ENCODE results near the gene KNTC1.

DNA sequence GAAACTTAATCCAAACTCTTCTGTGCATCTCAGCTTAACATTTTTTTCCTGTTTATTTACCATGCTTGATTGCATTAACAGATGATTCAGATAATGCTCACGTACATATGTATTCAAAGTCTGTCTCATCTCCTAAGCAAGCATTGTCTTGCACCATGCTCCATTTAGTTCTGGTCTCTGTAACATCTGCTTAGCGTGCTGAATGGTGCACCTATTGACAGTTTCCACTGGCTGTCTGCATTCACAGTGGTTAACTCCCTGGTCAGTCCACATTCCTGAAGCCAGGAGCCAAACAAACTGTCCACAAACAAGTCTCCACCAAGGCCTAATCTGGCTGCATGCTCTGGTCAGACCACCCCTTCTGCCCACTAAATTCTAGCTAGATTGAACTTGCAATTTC lies 83.9 kb downstream of the KNTC1 start:
- TF ChIP-seq, protein P1, sequence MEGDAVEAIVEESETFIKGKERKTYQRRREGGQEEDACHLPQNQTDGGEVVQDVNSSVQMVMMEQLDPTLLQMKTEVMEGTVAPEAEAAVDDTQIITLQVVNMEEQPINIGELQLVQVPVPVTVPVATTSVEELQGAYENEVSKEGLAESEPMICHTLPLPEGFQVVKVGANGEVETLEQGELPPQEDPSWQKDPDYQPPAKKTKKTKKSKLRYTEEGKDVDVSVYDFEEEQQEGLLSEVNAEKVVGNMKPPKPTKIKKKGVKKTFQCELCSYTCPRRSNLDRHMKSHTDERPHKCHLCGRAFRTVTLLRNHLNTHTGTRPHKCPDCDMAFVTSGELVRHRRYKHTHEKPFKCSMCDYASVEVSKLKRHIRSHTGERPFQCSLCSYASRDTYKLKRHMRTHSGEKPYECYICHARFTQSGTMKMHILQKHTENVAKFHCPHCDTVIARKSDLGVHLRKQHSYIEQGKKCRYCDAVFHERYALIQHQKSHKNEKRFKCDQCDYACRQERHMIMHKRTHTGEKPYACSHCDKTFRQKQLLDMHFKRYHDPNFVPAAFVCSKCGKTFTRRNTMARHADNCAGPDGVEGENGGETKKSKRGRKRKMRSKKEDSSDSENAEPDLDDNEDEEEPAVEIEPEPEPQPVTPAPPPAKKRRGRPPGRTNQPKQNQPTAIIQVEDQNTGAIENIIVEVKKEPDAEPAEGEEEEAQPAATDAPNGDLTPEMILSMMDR (IDR thresholded peaks at IDR 0.05) = no peak
- TF ChIP-seq POLR2A (IDR thresholded peaks at IDR 0.05) = no peak
- no peak for TF ChIP-seq POLR2AphosphoS5 (IDR thresholded peaks at IDR 0.05)

Data from stomach (tissue), 4 donors.